Motor neuron (in vitro differentiated cells): Measurements from ENCODE around the gene SPRYD3. TPM values are rescaled to one million over a fixed set of nuclear protein-coding genes. Genes with fewer than 3 reads are reported as not detected.
"Not testable (repeated sequence)": the region's sequence is repeated elsewhere in the genome, so short reads cannot be mapped to it uniquely, and the experiment has no call there.

Experiments used
- ATAC-seq, 8 experiments: fragments of 200-7000 bp; cut with Tn5 transposase; replicated peaks in 6 of 8; 2 replicates each; pipeline ENCODE4 v1.8.0; 2021; ENCODE audit warnings: mild to moderate bottlenecking in 8 of 8, moderate library complexity in 8 of 8
- H3K27ac ChIP-seq, 2 donors: fragments of 250-450 bp; sonication (Bioruptor Pico); 2 replicates each; pipeline ENCODE4 v1.9.0; 2021; ENCODE audit warnings: antibody characterized with exemption in 2 of 2, mild to moderate bottlenecking in 2 of 2, moderate library complexity in 1 of 2
- H3K4me1 ChIP-seq, 2 donors: fragments of 250-450 bp; sonication (Bioruptor Pico); replicated peaks in 1 of 2; 2 replicates each; pipeline ENCODE4 v1.6.1; 2021; ENCODE audit warnings: antibody characterized with exemption in 2 of 2, mild to moderate bottlenecking in 2 of 2, moderate library complexity in 1 of 2
- H3K4me3 ChIP-seq, 5 donors: fragments of 250-450 bp; sonication (Bioruptor Pico); 2 replicates each; pipeline ENCODE4 v1.9.0; 2021; ENCODE audit warnings: antibody characterized with exemption in 5 of 5, mild to moderate bottlenecking in 5 of 5, moderate library complexity in 4 of 5
- WGBS, 10 experiments: fragments of 450-650 bp; shearing (Covaris generic); methylation state at CpG; one replicate each; pipeline ENCODE4 v1.0.0; 2022; 5-methylcytosine and 5-hydroxymethylcytosine counted together
- in situ Hi-C, 9 experiments: fragments of 400-800 bp; cut with MboI; loops; one replicate each; pipeline ENCODE4 v1.15.0; 2021; ENCODE audit warnings: low sequenced_read_pairs in 9 of 9, low pct_unique_long_range_greater_than_20kb in 2 of 9; ENCODE audit not compliant: unreplicated experiment in 9 of 9
- total RNA-seq, 8 experiments: library from RNA; unstranded; fragments of 300-600 nt; gene quantifications; 2 replicates each; pipeline versions ENCODE4 v1.2.3 to v1.2.4, GENCODE V29; 2022

The SPRYD3 gene
- total RNA-seq, 8 experiments from 2014 or later: 10.8 to 40.1 (median 17.9) TPM

DNA sequence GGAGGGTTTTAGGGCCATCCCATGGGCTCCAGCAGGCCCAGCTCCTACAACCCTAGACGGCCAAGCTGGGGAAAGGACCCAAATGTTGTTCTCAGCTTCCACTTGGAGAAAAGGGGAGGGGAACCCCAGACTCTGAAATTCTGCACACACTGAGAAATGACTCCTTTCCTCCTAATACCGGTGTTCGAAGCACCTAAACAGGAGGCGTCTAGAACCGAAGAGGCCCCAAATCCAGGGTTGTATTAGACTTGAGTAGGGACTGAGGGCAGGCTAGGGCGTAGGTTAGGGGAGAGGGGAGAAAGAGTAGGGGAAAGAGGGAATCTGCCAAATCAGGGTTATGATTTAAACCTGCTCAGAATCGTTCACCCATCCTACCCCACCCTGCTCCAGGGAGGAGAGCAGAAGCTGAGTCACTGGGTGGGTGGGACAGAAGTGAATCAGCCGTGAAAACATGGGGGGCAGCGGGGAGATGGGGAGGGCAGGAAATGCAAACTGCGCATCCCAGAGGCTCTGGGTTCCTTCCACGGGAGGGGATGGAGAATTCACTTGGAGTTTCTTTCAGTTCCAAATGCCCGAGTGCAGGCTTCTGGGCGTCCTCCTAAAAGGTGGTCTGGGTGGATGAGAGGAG lies 19.3 kb upstream of the SPRYD3 start:
- peak in 7 of 8 experiments; percentile 6 to 38 (median 20) for ATAC-seq
- Histone ChIP-seq H3K4me3 (peak overlapping the region in 4 of 5 donors; percentile 26 to 37 (median 32)), H3K27ac (no peak overlapping the region), H3K4me1 (peaks cover 2 to 16% of the 10 kb centered on the region in 2 donors)
- 0 to 60% (median 20%) methylated on average over 1 to 4 of the region's 13 CpGs; no CpG with 5 or more reads in 3 of the 10 experiments for WGBS, 10 experiments
- in situ Hi-C loops: no loop called here

DNA sequence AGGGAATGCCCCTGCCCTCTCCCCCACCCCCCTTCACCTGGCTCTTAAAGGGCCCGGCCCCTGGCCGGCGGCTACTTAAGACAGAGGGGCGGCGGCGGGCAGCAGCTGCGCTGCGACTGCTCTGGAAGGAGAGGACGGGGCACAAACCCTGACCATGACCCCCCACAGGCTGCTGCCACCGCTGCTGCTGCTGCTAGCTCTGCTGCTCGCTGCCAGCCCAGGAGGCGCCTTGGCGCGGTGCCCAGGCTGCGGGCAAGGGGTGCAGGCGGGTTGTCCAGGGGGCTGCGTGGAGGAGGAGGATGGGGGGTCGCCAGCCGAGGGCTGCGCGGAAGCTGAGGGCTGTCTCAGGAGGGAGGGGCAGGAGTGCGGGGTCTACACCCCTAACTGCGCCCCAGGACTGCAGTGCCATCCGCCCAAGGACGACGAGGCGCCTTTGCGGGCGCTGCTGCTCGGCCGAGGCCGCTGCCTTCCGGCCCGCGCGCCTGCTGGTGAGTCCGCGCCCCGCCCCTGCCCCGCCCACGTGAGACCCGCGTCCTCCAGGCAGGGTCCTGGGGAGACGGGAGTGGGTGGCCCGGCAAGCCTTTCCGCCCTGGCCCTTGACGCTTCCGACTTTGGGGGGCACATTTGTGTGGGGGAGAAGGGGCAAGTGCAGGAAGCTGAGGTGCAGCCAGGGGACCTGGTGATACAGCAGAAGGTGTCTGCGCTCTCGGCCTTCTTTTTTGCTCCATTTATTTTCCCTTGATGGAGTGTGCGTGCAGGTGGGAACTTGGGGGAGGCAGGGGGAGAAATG lies 18.6 kb upstream of the SPRYD3 start, which contains the start of gene IGFBP6:
IGFBP6 (plus strand) TSS at position 104 of the 790 bp plus-strand sequence; CDS start at position 155, 51 bp downstream.
- peak; percentile 10 to 84 (median 78) for ATAC-seq
- in situ Hi-C loops: no loop called here
- WGBS, 10 experiments: 0 to 20% methylated on average over 1 to 2 of the region's 51 CpGs; no CpG with 5 or more reads in 8 of the 10 experiments
- Histone ChIP-seq H3K27ac (no peak within 1 kb of the TSS), H3K4me1 (peaks cover 2 to 16% of the 10 kb centered on the region in 2 donors), H3K4me3 (peak within 1 kb of the TSS; percentile 24 to 37 (median 30))

GRCh38 chr12:53097207-53097563 lies 18.0 kb upstream of the SPRYD3 start:
- ATAC-seq: peak in 7 of 8 experiments; percentile 0 to 23 (median 13)

DNA sequence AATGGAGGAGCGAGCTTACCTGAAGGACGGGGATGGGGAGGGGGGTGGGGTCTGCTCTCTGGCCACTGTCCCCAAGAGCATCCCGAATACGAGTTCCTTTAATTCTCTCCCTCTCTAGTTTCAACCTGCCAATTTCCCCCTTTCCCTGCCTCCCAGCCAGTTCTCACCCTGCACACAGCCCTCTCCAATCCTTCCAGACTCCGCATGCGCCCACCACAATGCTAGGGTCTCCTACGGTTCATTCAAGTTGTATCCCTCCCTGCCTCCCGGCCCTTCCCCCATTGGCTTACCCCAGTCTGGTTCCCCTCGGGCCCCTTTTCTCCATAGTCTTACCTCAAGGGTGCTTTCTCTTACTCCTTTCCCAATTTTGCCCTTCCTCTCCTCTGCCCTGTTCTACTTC lies 17.6 kb upstream of the SPRYD3 start:
- no peak overlapping the region for H3K27ac ChIP-seq
- no peak overlapping the region for H3K4me3 ChIP-seq
- ATAC-seq: no peak
- WGBS, 10 experiments: 0 to 28% (median 13%) methylated on average over 2 to 3 of the region's 9 CpGs; no CpG with 5 or more reads in 7 of the 10 experiments
- H3K4me1 ChIP-seq: peaks cover 2 to 16% of the 10 kb centered on the region in 2 donors
- in situ Hi-C loops: no loop called here

More at GRCh38 chr12:53097207-53097563, 18.0 kb upstream of the SPRYD3 start:
- WGBS, 10 experiments: 0 to 11% (median 0%) methylated on average over 1 to 4 of the region's 9 CpGs; no CpG with 5 or more reads in 5 of the 10 experiments
- Histone ChIP-seq H3K27ac (no peak overlapping the region), H3K4me3 (peak overlapping the region in 4 of 5 donors; percentile 24 to 37 (median 32)), H3K4me1 (peaks cover 2 to 16% of the 10 kb centered on the region in 2 donors)
- in situ Hi-C loops: no loop called here

DNA sequence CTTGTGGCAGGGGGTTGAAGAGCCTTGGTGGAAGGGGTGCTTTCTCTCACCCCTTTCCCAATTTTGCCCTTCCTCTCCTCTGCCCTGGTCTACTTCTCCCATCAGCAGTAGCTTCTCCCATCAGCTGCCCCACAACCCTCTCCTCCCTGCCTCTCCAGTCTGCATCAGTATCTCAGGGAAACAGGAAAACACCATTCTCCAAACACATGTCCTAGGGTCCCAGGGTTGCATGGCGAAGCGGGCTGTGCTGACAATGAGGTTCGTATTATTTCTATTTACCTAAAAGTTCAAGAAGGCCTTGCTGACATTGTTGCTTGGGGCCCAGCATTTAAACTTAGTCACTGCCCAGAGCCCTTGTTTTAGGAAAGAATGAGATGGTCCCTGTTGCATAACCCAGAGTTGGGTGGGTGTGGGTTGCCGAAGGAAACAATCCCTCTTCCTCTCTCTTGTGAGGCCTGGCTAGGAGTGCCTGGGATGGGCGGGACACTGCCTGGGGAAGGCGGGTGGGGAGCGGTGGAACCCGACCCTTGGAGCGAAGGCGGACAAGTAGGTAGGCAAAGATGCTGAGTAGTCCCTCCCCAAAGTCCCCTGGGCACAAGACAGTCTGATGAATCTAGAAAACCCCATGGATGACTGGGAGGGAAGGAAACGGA lies 17.0 kb upstream of the SPRYD3 start:
- WGBS, 10 experiments: 0 to 93% (median 60%) methylated on average over 1 to 3 of the region's 11 CpGs; no CpG with 5 or more reads in 7 of the 10 experiments
- in situ Hi-C loops: no loop called here
- peak in 4 of 8 experiments; percentile 1 to 17 (median 8) for ATAC-seq
- no peak overlapping the region for H3K4me3 ChIP-seq
- peaks cover 2 to 16% of the 10 kb centered on the region in 2 donors for H3K4me1 ChIP-seq
- H3K27ac ChIP-seq: no peak overlapping the region

DNA sequence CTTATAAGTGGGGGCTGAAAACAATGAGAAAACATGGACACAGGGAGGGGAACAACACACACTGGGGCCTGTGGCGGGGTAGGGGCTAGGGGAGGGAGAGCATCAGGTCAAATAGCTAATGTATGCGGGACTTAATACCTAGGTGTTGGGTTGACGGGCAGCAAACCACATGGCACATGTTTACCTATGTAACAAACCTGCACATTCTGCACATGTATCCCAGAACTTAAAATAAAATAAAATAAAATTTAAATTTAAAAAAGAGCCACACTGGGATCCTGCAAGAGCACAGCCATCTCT lies 16.4 kb upstream of the SPRYD3 start:
- H3K4me3 ChIP-seq, in situ Hi-C loops, H3K27ac ChIP-seq, ATAC-seq: not testable (repeated sequence)
- 100% methylated on average over 1 of the region's 3 CpGs; no CpG with 5 or more reads in 9 of the 10 experiments for WGBS, 10 experiments
- peaks cover 2 to 16% of the 10 kb centered on the region in 2 donors for H3K4me1 ChIP-seq

DNA sequence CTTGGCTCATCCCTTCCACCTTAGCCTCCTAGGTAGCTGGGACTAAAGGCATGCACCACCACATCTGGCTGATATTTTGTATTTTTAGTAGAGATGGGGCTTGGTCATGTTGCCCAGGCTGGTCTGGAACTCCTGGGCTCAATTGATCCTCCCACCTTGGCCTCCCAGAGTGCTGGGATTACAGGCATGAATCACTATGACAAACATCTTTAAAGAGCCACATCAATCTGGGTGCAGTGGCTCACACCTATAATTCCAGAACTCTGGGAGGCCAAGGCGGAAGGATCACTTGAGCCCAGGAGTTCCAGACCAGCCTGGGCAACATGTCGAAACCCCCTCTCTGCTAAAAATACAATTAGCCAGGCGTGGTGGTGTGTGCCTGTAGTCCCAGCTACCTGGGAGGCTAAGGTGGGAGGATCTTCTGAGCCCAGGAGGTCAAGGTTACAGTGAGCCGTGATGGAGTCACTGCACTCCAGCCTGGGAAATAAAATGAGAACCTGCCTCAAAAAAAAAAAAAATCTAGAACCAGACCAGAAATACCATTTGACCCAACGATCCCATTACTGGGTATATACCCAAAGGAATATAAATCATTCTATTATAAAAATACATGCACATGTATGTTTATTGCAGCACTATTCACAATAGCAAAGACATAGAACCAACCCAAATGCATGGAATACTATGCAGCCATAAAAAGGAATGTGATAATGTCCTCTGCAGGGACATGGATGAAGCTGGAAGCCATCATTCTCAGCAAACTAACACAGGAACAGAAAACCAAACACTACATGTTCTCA lies 15.8 kb upstream of the SPRYD3 start:
- peaks cover 2 to 16% of the 10 kb centered on the region in 2 donors for H3K4me1 ChIP-seq
- H3K4me3 ChIP-seq, in situ Hi-C loops, ATAC-seq, H3K27ac ChIP-seq: not testable (repeated sequence)
- 60 to 100% (median 81%) methylated on average over 1 to 3 of the region's 5 CpGs; no CpG with 5 or more reads in 2 of the 10 experiments for WGBS, 10 experiments

- in situ Hi-C loops: no loop called here
- no peak overlapping the region for H3K27ac ChIP-seq
Measured at GRCh38 chr12:53094394-53094787, 15.2 kb upstream of the SPRYD3 start.

DNA sequence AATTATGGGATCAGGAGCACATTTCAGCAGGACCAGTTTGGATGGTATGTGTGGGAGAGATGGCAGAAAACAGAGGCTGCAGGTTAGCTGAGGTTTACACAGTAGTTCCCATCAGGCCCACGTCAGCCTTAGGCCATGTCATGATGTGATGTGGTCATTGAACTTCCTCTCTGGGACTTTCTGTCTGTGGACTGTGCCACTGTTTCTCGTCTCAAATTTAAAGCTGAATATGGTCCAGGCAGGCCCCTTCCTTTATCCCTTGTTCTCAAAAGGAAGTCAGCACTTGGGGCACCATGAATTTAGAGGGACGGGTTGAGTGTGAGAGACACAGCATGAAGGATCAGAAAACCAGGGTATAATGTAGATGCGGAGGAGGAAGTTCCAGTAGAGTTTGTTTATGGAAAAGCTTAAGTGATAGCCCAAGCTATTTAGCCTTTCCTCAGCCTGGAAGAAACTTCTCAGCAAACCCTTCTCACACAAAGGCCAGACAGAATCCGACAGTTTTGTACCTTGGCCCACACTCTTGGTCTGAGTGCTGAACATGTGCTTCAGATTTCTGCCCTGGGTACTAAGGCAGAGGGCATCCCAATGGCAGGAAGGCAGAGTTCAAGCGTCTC lies 14.7 kb upstream of the SPRYD3 start:
- no peak overlapping the region for H3K27ac ChIP-seq
- peaks cover 2 to 11% of the 10 kb centered on the region in 2 donors for H3K4me1 ChIP-seq
- no peak overlapping the region for H3K4me3 ChIP-seq
- 20 to 100% (median 69%) methylated on average over 1 to 4 of the region's 6 CpGs; no CpG with 5 or more reads in 1 of the 10 experiments for WGBS, 10 experiments
- in situ Hi-C loops: no loop called here
- no peak for ATAC-seq

More at GRCh38 chr12:53094394-53094787, 15.2 kb upstream of the SPRYD3 start:
- ATAC-seq: no peak
- Histone ChIP-seq H3K4me1 (peaks cover 2 to 16% of the 10 kb centered on the region in 2 donors), H3K4me3 (no peak overlapping the region)
- 29 to 93% (median 73%) methylated on average over 1 to 5 of the region's 6 CpGs; no CpG with 5 or more reads in 3 of the 10 experiments for WGBS, 10 experiments

- in situ Hi-C loops: no loop called here
- ATAC-seq: no peak
- H3K27ac ChIP-seq: no peak overlapping the region
- no peak overlapping the region for H3K4me3 ChIP-seq
- H3K4me1 ChIP-seq: peaks cover 0 to 1% of the 10 kb centered on the region in 2 donors
- 60 to 90% (median 80%) methylated on average over 1 to 5 of the region's 6 CpGs; no CpG with 5 or more reads in 2 of the 10 experiments for WGBS, 10 experiments
Measured at GRCh38 chr12:53091756-53092155, 12.6 kb upstream of the SPRYD3 start.

DNA sequence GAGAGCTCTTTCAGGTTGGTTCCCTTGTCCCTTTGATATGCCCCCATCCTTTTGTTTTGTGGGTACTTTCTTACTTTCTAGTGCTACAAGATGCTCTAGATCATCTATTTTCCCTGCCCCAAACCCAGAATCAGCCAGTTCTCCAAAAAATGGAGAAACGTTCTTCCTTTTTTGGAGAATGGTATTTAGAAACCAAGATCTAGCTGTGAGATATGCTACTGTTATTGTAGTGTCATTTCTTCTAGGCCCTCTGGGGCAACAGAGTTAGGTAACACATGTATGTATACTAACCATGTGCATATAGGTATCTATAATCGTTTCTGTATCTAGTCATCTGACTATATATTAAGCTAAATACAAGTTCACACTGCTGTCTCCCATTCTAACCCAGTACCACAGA lies 11.4 kb upstream of the SPRYD3 start:
- H3K4me3 ChIP-seq: no peak overlapping the region
- in situ Hi-C loops: no loop called here
- no peak for ATAC-seq
- 0 to 50% (median 33%) methylated on average over 1 to 2 of the region's 2 CpGs; no CpG with 5 or more reads in 2 of the 10 experiments for WGBS, 10 experiments
- no peak overlapping the region for H3K27ac ChIP-seq
- H3K4me1 ChIP-seq: no peaks in the 10 kb centered on the region

DNA sequence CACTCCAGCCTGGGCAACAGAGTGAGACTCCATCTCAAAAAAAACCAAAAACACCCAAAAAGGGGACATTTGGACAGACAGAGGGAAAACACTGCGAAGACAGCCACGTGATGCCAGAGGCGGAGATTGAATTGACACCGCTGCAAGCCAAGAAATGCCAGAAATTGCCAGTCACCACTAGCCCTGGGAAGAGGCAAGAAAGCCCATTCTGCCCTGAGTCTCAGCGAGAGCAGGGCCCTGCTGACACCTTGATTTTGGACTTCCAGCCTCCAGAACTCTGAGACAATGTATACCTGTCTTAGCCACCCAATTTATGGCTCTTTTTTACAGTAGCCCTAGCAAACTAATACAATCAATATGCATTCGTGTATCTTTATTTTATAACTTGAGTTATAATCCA lies 10.9 kb upstream of the SPRYD3 start:
- 68 to 100% (median 85%) methylated on average over 1 to 6 of the region's 6 CpGs for WGBS, 10 experiments
- Histone ChIP-seq H3K27ac (no peak overlapping the region), H3K4me1 (no peaks in the 10 kb centered on the region), H3K4me3 (no peak overlapping the region)
- no peak for ATAC-seq
- in situ Hi-C loops: no loop called here
